ENCODE results near the gene IZUMO3. TPM values are rescaled to one million over a fixed set of nuclear protein-coding genes. Genes with fewer than 3 reads are reported as not detected.

Gene IZUMO3, protein sequence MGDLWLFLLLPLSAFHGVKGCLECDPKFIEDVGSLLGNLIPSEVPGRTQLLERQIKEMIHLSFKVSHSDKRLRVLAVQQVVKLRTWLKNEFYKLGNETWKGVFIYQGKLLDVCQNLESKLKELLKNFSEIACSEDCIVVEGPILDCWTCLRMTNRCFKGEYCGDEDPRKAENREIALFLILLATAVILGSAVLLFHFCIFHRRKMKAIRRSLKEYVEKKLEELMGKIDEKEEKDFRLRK
- not detected in 2 replicates for total RNA-seq

DNA sequence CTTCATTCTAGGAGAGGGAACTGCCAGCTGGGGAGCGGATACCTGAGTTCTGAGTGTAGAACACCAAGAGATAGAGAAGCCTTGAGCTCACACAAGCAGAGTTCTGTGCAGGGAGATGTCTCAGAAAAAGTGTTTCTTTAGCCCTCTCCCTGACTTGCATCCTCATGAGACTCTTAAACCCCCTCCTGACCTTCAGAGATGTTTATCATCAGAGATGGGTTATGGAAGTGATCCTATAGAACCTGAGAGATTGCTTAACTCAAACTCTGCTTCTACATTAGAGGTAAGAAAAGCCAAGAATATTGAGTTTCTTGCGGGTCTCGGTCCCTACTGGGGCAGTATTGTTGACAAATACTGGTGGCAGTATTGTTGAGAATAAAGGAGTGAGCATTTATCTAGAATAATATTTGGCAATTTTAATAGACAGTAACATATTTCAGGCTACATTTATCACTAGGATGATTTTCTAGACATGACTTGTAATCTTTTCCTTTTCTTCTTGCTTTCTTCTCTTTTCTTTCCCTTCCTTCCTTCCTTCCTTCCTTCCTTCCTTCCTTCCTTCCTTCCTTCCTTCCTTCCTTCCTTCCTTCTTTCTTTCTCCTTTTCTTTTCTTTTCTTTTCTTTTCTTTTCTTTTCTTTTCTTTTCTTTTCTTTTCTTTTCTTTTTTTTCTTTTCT is at the start of gene IZUMO3:
IZUMO3 (minus strand) TSS at position 51 of the 676 bp plus-strand sequence. CDS start 248 bp downstream, outside the sequence.

All from smooth muscle cell of the pulmonary artery (primary cell).